Esophagus squamous epithelium (tissue), 5 donors: ENCODE data around the gene FAM72A. TPM values are rescaled to one million over a fixed set of nuclear protein-coding genes. Genes with fewer than 3 reads are reported as not detected.
"Not testable (repeated sequence)": the region's sequence is repeated elsewhere in the genome, so short reads cannot be mapped to it uniquely, and the experiment has no call there.

Experiments
- DNase-seq: peaks from one replicate; lab custom pipeline; 2025; lab: John Stamatoyannopoulos, UW
- H3K27ac ChIP-seq, 4 donors: fragments of 200-600 bp; sonication (generic); one replicate each; pipeline ENCODE4 v1.5.1; 2016 to 2019; ENCODE audit warnings: mild to moderate bottlenecking in 1 of 4
- H3K27me3 ChIP-seq, 4 donors: fragments of 200-600 bp; sonication (generic); 1 replicate in 3 of 4; 2 replicates in 1 of 4; pipeline versions ENCODE4 v1.5.1 to v1.6.0; 2017 to 2021; ENCODE audit warnings: antibody characterized with exemption in 1 of 4
- H3K36me3 ChIP-seq, 3 donors: fragments of 200-600 bp; sonication (generic); one replicate each; pipeline ENCODE4 v1.5.1; 2016 to 2019
- H3K4me1 ChIP-seq, 3 donors: fragments of 200-600 bp; sonication (generic); one replicate each; pipeline ENCODE4 v1.5.1; 2017 to 2019
- H3K4me3 ChIP-seq, 4 donors: fragments of 200-600 bp; sonication (generic); 1 replicate in 3 of 4; 2 replicates in 1 of 4; pipeline ENCODE4 v1.5.1; 2016 to 2019; ENCODE audit warnings: mild to moderate bottlenecking in 2 of 4, moderate library complexity in 1 of 4
- H3K9me3 ChIP-seq, 3 donors: fragments of 200-600 bp; sonication (generic); one replicate each; pipeline ENCODE4 v1.5.1; 2016 to 2019
- WGBS, 2 donors: methylation state at CpG; one replicate each; pipeline ENCODE4 v1.1.5; 2018; 5-methylcytosine and 5-hydroxymethylcytosine counted together
- intact Hi-C: fragments of 100-400 bp; cut with DNase I; formaldehyde crosslinking; loops from one replicate; pipeline ENCODE4 v1.15.0; 2022
- total RNA-seq, 4 donors: library from RNA; depleted of rRNA; stranded (reverse); fragments of >200 nt; gene quantifications; one replicate each; pipeline ENCODE4 v1.1.0, GENCODE V29; 2016
- donor health status: DM: yes; HTN: yes; CAD: no.

FAM72A gene
- total RNA-seq, 4 donors from 2014 or later, result 2.5 to 4.2 (median 3.7) TPM; not detected in 1

DNA sequence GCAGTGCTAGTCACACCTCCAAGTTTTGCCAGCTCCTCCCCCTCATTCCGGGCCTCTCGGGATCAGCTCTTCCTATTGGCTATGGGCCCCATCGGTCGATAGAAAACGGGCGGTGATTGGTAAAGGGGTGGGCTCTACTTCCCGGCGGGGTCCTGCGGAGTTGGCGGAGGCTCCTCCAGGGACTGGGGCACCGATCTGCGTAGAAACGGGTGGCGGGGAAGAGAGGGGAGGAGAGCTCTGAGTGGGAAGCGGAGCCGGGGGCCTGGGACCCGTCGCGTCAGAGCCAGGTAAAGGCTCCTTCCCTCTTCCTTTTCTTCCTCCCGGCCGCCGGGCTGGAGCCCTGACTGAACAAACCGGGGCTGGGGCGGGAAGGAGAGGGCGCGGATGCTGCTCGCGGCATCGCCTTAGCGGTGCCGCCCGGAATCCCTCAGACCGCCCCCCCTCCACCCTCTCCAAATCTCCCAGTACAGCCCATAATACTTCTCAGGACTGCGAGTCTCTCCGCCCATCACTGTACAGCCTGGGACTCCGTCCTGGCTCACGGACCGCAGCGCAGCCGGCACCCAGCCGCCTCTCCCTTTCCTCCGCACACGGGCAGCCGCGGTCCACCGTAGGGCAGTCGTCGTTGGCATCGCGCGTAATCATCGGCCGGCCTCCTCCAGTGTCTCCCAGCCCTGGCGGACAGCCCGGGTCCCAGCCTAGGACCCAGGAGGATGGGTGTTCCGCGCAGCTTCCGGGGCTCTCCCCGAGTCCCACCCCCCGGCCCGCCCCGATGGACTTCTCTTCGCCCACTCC lies 922 bp upstream of the FAM72A start, which contains the start of gene SRGAP2:
Gene SRGAP2 (plus strand): TSS at position 178 of the 795 bp plus-strand sequence. CDS start 2,430 bp downstream, outside the sequence.
- WGBS, 2 donors, result 0% methylated on average over 4 of the region's 63 CpGs; no CpG with 5 or more reads in 1 of the 2 donors
- H3K36me3 ChIP-seq, result not testable (repeated sequence)

GRCh38 chr1:206196748-206197424 lies 5.8 kb downstream of the FAM72A start:
- intact Hi-C loops, H3K27ac ChIP-seq, H3K4me1 ChIP-seq, H3K4me3 ChIP-seq, H3K27me3 ChIP-seq, DNase-seq, H3K9me3 ChIP-seq, H3K36me3 ChIP-seq: not testable (repeated sequence)
- WGBS, 2 donors, result no CpG with 5 or more reads among the region's 3 CpGs

More for the DNA sequence above, 922 bp upstream of the FAM72A start, which contains the start of gene SRGAP2:
- intact Hi-C loops, H3K27me3 ChIP-seq, H3K9me3 ChIP-seq, H3K4me1 ChIP-seq: not testable (repeated sequence)
- Histone ChIP-seq H3K27ac (peak within 1 kb of the TSS; percentile 82 to 94 (median 92)), H3K4me3 (peak within 1 kb of the TSS; percentile 44 to 73 (median 62))
- DNase-seq, result peak; percentile 1

DNA sequence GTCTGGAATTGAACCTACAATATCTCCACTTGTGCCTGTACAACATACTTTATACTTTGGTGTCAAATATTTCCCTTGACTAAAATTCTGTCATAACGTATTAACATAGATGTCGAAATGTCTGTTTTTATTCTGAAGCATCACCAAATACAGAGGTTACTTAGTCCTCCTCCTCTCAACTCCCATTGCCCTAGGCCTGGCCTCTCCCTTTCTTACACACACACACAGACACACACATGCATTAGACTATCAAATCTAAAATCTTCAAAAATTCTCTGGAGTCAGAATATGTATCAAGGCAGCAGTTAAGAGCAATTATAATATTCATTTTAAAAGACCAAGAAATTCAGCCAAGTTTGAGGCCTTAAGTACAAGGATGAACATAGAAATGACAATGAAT lies 7.5 kb downstream of the FAM72A start:
- H3K4me3 ChIP-seq, H3K36me3 ChIP-seq, H3K4me1 ChIP-seq, DNase-seq, intact Hi-C loops, H3K9me3 ChIP-seq, H3K27me3 ChIP-seq, H3K27ac ChIP-seq: not testable (repeated sequence)
- no CpG with 5 or more reads among the region's 2 CpGs for WGBS, 2 donors

DNA sequence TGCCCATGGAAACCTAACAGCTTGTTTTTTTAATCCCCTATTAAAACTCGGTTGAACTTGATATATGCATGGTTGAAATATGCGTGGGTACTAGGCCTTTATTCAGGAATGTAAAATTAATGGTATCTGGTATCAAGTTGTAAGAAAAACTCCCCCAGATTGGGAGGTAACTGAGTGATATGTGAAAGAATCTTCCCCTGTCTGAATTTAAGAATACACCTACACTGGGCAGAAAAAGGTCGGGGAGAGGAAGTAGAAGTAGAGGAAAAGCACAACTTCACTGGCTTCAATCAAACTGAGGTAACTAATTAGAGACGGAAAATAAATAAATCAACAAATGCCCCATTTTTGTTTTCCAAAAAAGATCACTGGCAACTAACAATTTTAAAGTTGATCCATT lies 15.8 kb downstream of the FAM72A start:
- H3K9me3 ChIP-seq, H3K27me3 ChIP-seq, DNase-seq, intact Hi-C loops, H3K4me1 ChIP-seq, H3K4me3 ChIP-seq, H3K27ac ChIP-seq, H3K36me3 ChIP-seq: not testable (repeated sequence)
- 87 to 90% methylated on average over 2 of the region's 4 CpGs for WGBS, 2 donors

DNA sequence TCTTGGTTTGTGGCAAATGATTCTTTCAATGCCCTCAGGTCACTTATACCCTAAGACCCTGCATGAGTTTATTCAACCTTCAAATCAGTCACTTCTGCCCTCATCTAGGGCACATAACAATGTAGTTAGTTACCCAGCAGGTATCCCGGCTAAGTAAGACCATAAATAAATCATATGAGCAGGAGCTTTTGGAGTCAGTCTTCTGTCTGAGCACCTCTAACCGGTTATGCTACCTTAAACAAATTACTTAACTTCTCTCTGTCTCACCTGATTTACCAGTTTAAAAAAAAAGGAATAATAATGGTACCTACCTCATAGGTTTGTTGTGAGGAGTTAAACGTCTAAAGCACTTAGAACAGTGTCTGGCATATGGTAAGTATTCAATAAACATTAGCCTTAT lies 16.9 kb downstream of the FAM72A start:
- H3K4me3 ChIP-seq, H3K9me3 ChIP-seq, H3K4me1 ChIP-seq, H3K27me3 ChIP-seq, H3K36me3 ChIP-seq, DNase-seq, H3K27ac ChIP-seq, intact Hi-C loops: not testable (repeated sequence)
- no CpG with 5 or more reads among the region's 3 CpGs for WGBS, 2 donors

DNA sequence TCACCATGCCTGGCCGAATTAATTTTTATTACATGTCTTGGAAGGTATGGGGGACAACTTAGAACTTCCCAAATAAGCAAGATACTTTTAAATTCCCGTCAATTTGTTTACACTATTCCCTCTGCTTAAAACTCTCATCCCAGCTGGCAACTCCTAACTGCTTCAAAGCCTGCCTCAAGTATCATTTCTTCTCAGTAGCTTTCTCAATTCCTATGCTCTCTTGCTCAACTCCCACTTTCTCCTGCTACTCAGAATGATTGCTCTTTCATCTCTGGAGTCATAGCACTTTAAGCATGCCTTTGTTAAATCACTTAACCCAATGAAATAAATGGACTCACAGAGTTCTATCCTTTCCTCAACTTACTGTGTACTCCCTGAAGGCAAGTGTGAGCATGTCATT lies 18.9 kb downstream of the FAM72A start:
- H3K27me3 ChIP-seq, DNase-seq, H3K4me3 ChIP-seq, intact Hi-C loops, H3K4me1 ChIP-seq, H3K36me3 ChIP-seq, H3K9me3 ChIP-seq, H3K27ac ChIP-seq: not testable (repeated sequence)
- WGBS, 2 donors, result no CpG with 5 or more reads among the region's 2 CpGs

- H3K9me3 ChIP-seq, DNase-seq, H3K4me3 ChIP-seq, intact Hi-C loops, H3K27ac ChIP-seq, H3K4me1 ChIP-seq, H3K36me3 ChIP-seq, H3K27me3 ChIP-seq: not testable (repeated sequence)
- 71 to 72% methylated on average over 2 to 5 of the region's 6 CpGs for WGBS, 2 donors
Measured at GRCh38 chr1:206182368-206183317, 20.0 kb downstream of the FAM72A start.

- H3K27ac ChIP-seq, H3K4me3 ChIP-seq, H3K27me3 ChIP-seq, H3K9me3 ChIP-seq, H3K4me1 ChIP-seq, DNase-seq, intact Hi-C loops, H3K36me3 ChIP-seq: not testable (repeated sequence)
Measured at GRCh38 chr1:206179666-206180065, 23.0 kb downstream of the FAM72A start.

DNA sequence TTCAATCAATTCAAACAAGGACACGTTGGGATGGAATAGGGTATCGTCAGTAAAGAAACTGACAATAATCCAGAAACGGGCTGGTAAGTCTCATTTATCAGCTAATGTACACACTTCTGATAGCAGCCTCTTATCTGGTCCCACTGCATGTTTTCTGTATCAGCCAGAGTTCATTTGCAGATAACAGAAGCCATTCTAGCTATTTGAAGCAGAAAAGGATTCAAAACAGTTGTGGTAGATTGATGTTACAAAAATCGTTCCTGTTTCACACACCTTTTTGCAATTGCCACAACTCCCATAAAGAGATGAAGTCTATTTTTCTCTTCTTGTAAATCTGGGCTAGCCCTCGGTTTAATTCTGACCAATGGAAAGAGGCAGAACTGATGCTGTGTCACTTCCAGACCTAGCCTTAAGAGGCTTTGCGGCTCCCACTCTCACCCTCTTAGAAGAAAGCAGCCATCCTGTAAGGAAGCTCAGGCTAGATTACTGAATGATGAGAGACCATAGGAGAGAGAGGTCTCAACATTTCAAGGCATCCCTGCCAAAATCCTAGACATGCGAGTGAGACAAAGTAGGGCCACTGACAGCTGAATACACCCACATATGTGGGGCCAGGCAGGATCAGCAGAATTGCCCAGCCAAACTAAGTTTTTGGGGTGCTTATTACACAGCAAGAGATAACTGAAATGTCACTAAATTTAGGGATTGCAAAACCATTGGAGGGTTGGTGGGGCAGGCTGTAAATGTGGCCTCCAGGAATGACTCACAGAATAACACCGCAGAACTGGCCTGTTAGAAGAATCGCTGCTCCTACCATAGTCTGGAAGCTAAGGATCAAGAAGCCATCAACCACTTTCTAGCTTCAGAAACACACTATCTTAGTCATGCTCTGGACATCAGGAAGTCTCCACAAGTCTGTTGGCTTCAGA lies 24.3 kb downstream of the FAM72A start:
- H3K4me1 ChIP-seq, result peaks cover 0 to 11% (median 0%) of the 10 kb centered on the region in 3 donors
- 75 to 80% methylated on average over 4 to 5 of the region's 9 CpGs for WGBS, 2 donors
- DNase-seq, H3K4me3 ChIP-seq, H3K36me3 ChIP-seq, intact Hi-C loops, H3K27me3 ChIP-seq, H3K27ac ChIP-seq, H3K9me3 ChIP-seq: not testable (repeated sequence)

GRCh38 chr1:206176114-206176502 lies 26.5 kb downstream of the FAM72A start:
- H3K27ac ChIP-seq, H3K4me3 ChIP-seq, DNase-seq, H3K27me3 ChIP-seq, intact Hi-C loops, H3K9me3 ChIP-seq, H3K36me3 ChIP-seq: not testable (repeated sequence)
- no CpG with 5 or more reads among the region's 2 CpGs for WGBS, 2 donors
- peaks cover 0 to 11% (median 0%) of the 10 kb centered on the region in 3 donors for H3K4me1 ChIP-seq
